H9 (cell line): Measurements from ENCODE around the gene CCDC88A. TPM values are rescaled to one million over a fixed set of nuclear protein-coding genes. Genes with fewer than 3 reads are reported as not detected.

ENCODE experiments used
- DNase-seq: peaks from one replicate; pipeline ENCODE4 v3.0.0-alpha.2; 2017
- H2AFZ ChIP-seq: one replicate; pipeline ENCODE4 v1.6.1; 2013; ENCODE audit warnings: mild to moderate bottlenecking, low read length, control low read depth, moderate library complexity
- H2AK5ac ChIP-seq: 2 replicates; pipeline ENCODE4 v1.6.1; 2013; ENCODE audit warnings: low read length, control low read depth, mixed read lengths; ENCODE audit not compliant: insufficient read length
- H2BK120ac ChIP-seq: one replicate; pipeline ENCODE4 v1.6.1; 2013; ENCODE audit warnings: low read depth, mild to moderate bottlenecking, low read length, control low read depth, inconsistent platforms; ENCODE audit not compliant: poor library complexity, severe bottlenecking
- H2BK12ac ChIP-seq: 2 replicates; pipeline ENCODE4 v1.6.1; 2013; ENCODE audit warnings: low read length, control low read depth, mixed read lengths, low read depth; ENCODE audit not compliant: insufficient read length
- H2BK15ac ChIP-seq: 2 replicates; pipeline ENCODE4 v1.6.1; 2013; ENCODE audit warnings: low read depth, low read length, control low read depth
- H2BK20ac ChIP-seq: one replicate; pipeline ENCODE4 v1.6.1; 2013; ENCODE audit warnings: low read depth, mild to moderate bottlenecking, low read length, control low read depth, inconsistent platforms; ENCODE audit not compliant: poor library complexity, severe bottlenecking
- H2BK5ac ChIP-seq: 2 replicates; pipeline ENCODE4 v1.6.1; 2013; ENCODE audit warnings: low read length, control low read depth, mixed read lengths; ENCODE audit not compliant: insufficient read length
- H3K14ac ChIP-seq: 2 replicates; pipeline ENCODE4 v1.6.1; 2013; ENCODE audit warnings: low read length, control low read depth; ENCODE audit not compliant: insufficient read depth
- H3K18ac ChIP-seq: 2 replicates; pipeline ENCODE4 v1.6.1; 2013; ENCODE audit warnings: low read depth, mild to moderate bottlenecking, mixed read lengths, low read length, control low read depth; ENCODE audit not compliant: insufficient read length
- H3K23ac ChIP-seq: 2 replicates; pipeline ENCODE4 v1.6.1; 2013; ENCODE audit warnings: low read length, control low read depth, mixed read lengths, low read depth; ENCODE audit not compliant: insufficient read length
- H3K23me2 ChIP-seq: 2 replicates; pipeline ENCODE4 v1.6.1; 2013; ENCODE audit warnings: low read depth, mild to moderate bottlenecking, mixed read lengths, low read length, control low read depth; ENCODE audit not compliant: insufficient read length, poor library complexity, severe bottlenecking
- H3K27ac ChIP-seq: 2 replicates; pipeline ENCODE4 v1.5.1; 2013; ENCODE audit warnings: low read length, control low read depth, mixed read lengths, low read depth; ENCODE audit not compliant: insufficient read length
- H3K27me3 ChIP-seq: 2 replicates; pipeline ENCODE4 v1.6.1; 2013; ENCODE audit warnings: low read length, control low read depth, inconsistent platforms; ENCODE audit not compliant: insufficient read depth
- H3K4ac ChIP-seq: 2 replicates; pipeline ENCODE4 v1.6.1; 2013; ENCODE audit warnings: low read depth, mild to moderate bottlenecking, control low read depth, inconsistent platforms, low read length, moderate library complexity
- H3K4me1 ChIP-seq: 2 replicates; pipeline ENCODE4 v1.6.1; 2013; ENCODE audit warnings: low read length, control low read depth, inconsistent platforms; ENCODE audit not compliant: insufficient read depth
- H3K4me2 ChIP-seq: 2 replicates; pipeline ENCODE4 v1.6.1; 2013; ENCODE audit warnings: low read length, control low read depth, mixed read lengths; ENCODE audit not compliant: insufficient read length, insufficient read depth
- H3K56ac ChIP-seq: 2 replicates; pipeline ENCODE4 v1.6.1; 2013; ENCODE audit warnings: low read depth, mild to moderate bottlenecking, mixed read lengths, low read length, control low read depth; ENCODE audit not compliant: insufficient read length
- H3K79me1 ChIP-seq: 2 replicates; pipeline ENCODE4 v1.6.1; 2013; ENCODE audit warnings: low read depth, mild to moderate bottlenecking, moderate library complexity, low read length, control low read depth, inconsistent platforms; ENCODE audit not compliant: insufficient read depth, poor library complexity, severe bottlenecking
- H3K79me2 ChIP-seq: 2 replicates; pipeline ENCODE4 v1.6.1; 2013; ENCODE audit warnings: low read length, control low read depth, inconsistent platforms; ENCODE audit not compliant: insufficient read depth
- H3K9ac ChIP-seq: 2 replicates; pipeline ENCODE4 v1.6.1; 2013; ENCODE audit warnings: low read length, control low read depth, mixed read lengths; ENCODE audit not compliant: insufficient read length; ENCODE audit errors: extremely low read depth
- H3K9me3 ChIP-seq: one replicate; pipeline ENCODE4 v1.6.1; 2013; ENCODE audit warnings: low read depth, low read length, inconsistent platforms; ENCODE audit not compliant: control insufficient read depth
- H3T11ph ChIP-seq: one replicate; pipeline ENCODE4 v1.6.1; 2013; ENCODE audit warnings: mild to moderate bottlenecking, low read length, control low read depth, inconsistent platforms
- H4K20me1 ChIP-seq: one replicate; pipeline ENCODE4 v1.6.1; 2013; ENCODE audit not compliant: control insufficient read depth, insufficient read length, insufficient read depth
- H4K5ac ChIP-seq: 2 replicates; pipeline ENCODE4 v1.6.1; 2013; ENCODE audit warnings: low read depth, mild to moderate bottlenecking, mixed read lengths, low read length, control low read depth; ENCODE audit not compliant: insufficient read length
- H4K8ac ChIP-seq: replicated peaks from 2 replicates; pipeline ENCODE4 v1.6.1; 2013; ENCODE audit warnings: low read length, control low read depth, mixed read lengths, low read depth; ENCODE audit not compliant: insufficient read length
- H4K91ac ChIP-seq: 2 replicates; pipeline ENCODE4 v1.6.1; 2013; ENCODE audit warnings: low read depth, mild to moderate bottlenecking, moderate library complexity, mixed read lengths, low read length, control low read depth; ENCODE audit not compliant: insufficient read length
- H3K27ac Mint-ChIP-seq, 3 experiments: 2 replicates in 2 of 3; 3 replicates in 1 of 3; pipeline ENCODE4 v1.8.0; 2020 to 2021; ENCODE audit warnings: mixed read lengths in 3 of 3, mild to moderate bottlenecking in 1 of 3, moderate library complexity in 1 of 3
- H3K27me3 Mint-ChIP-seq: 2 replicates; pipeline ENCODE4 v1.8.0; 2021; ENCODE audit warnings: low read depth, mild to moderate bottlenecking, moderate library complexity, mixed read lengths
- H3K36me3 Mint-ChIP-seq, 3 experiments: 2 replicates in 2 of 3; 3 replicates in 1 of 3; pipeline ENCODE4 v1.8.0; 2020 to 2021; ENCODE audit warnings: low read depth in 3 of 3, mixed read lengths in 3 of 3; ENCODE audit not compliant: insufficient read depth in 1 of 3
- H3K4me1 Mint-ChIP-seq, 2 experiments: 2 replicates each; pipeline ENCODE4 v1.8.0; 2020; ENCODE audit warnings: mixed read lengths in 2 of 2
- H3K4me3 Mint-ChIP-seq, 2 experiments: 2 replicates in 1 of 2; 3 replicates in 1 of 2; pipeline ENCODE4 v1.8.0; 2020 to 2021; ENCODE audit warnings: mild to moderate bottlenecking in 2 of 2, mixed read lengths in 2 of 2, moderate library complexity in 1 of 2
- H3K9me3 Mint-ChIP-seq, 2 experiments: 2 replicates in 1 of 2; 3 replicates in 1 of 2; pipeline ENCODE4 v1.8.0; 2020; ENCODE audit warnings: mild to moderate bottlenecking in 2 of 2, mixed read lengths in 2 of 2, moderate library complexity in 1 of 2
- CTCF ChIP-seq: fragments of 200-600 bp; sonication (generic); conservative IDR thresholded peaks from 3 replicates; pipeline ENCODE4 v1.8.0; 2021; ENCODE audit warnings: antibody characterized with exemption, mild to moderate bottlenecking
- WGBS: extraction: QIAGEN DNeasy Blood & Tissue Kit; methylation state at CpG from one replicate; pipeline ENCODE4 v1.1.7; 2013; ENCODE audit warnings: missing lambda C conversion rate, low lambda C conversion rate, mixed read lengths; ENCODE audit not compliant: insufficient read length; ENCODE audit errors: extremely low coverage; 5-methylcytosine and 5-hydroxymethylcytosine counted together
- total RNA-seq: library from RNA; stranded (reverse); gene quantifications from 2 replicates; pipeline ENCODE4 v1.2.1, GENCODE V29; 2021

The CCDC88A gene
- total RNA-seq, 1 experiment from 2014 or later: 91.8 TPM

GRCh38 chr2:55421326-55421725, 1.7 kb upstream of the CCDC88A start:
- TF ChIP-seq CTCF: no peak
- no peak overlapping the region for H2BK15ac ChIP-seq
- no peak for DNase-seq
- H2BK120ac ChIP-seq: no peak overlapping the region
- H3K18ac ChIP-seq: no peak overlapping the region
- H3K23me2 ChIP-seq: peaks cover 10% of the 10 kb centered on the region
- H3K14ac ChIP-seq: no peak overlapping the region
- no peak overlapping the region for H3T11ph ChIP-seq
- H3K79me1 ChIP-seq: no peaks in the 10 kb centered on the region
- H3K27ac ChIP-seq: no peak overlapping the region
- no peak overlapping the region for H2AK5ac ChIP-seq
- H2BK20ac ChIP-seq: no peak overlapping the region
- peaks cover 15 to 23% of the 10 kb centered on the region in 2 experiments for H3K4me1 Mint-ChIP-seq
- no peaks in the 10 kb centered on the region for H3K4me1 ChIP-seq
- no peak overlapping the region for H3K56ac ChIP-seq
- no peak overlapping the region for H4K5ac ChIP-seq
- no peaks in the 10 kb centered on the region for H3K27me3 Mint-ChIP-seq
- H3K36me3 Mint-ChIP-seq: no peaks in the 10 kb centered on the region; a peak in 1 of 7 replicates
- no peak overlapping the region for H4K91ac ChIP-seq
- H2BK12ac ChIP-seq: no peak overlapping the region
- no peaks in the 10 kb centered on the region for H3K27me3 ChIP-seq
- no peaks in the 10 kb centered on the region for H3K9me3 ChIP-seq
- no peak overlapping the region for H3K27ac Mint-ChIP-seq
- no peaks in the 10 kb centered on the region for H4K20me1 ChIP-seq
- H4K8ac ChIP-seq: no peak overlapping the region
- H3K9ac ChIP-seq: no peak overlapping the region
- H3K9me3 Mint-ChIP-seq: no peaks in the 10 kb centered on the region
- no peak overlapping the region for H3K4ac ChIP-seq
- H3K4me2 ChIP-seq: no peak overlapping the region
- H2BK5ac ChIP-seq: no peak overlapping the region
- peak overlapping the region in 1 of 2 experiments; percentile 44; a peak in 1 of 5 replicates for H3K4me3 Mint-ChIP-seq
- WGBS: no CpG with 5 or more reads among the region's 5 CpGs
- H3K79me2 ChIP-seq: no peaks in the 10 kb centered on the region
- no peak overlapping the region for H3K23ac ChIP-seq
- no peak overlapping the region for H2AFZ ChIP-seq
